Adrenal gland (tissue), 5 donors: ENCODE data around the gene HES7.

ENCODE experiments used
- POLR2A ChIP-seq, 2 donors: fragments of 450-650 bp; IDR thresholded peaks; one replicate each; pipeline ENCODE4 v1.6.1; 2017; ENCODE audit warnings: antibody characterized with exemption in 2 of 2, mild to moderate bottlenecking in 2 of 2, moderate library complexity in 1 of 2
- TF ChIP-seq, protein P1 (sequence below), 6 experiments: fragments of 450-650 bp in 4 of 6; fragments of 200-600 bp in 2 of 6; sonication (generic) in 1 of 6; IDR thresholded peaks; 1 replicate in 5 of 6; 2 replicates in 1 of 6; pipeline versions ENCODE4 v1.5.1 to v1.8.0; 2016 to 2021; ENCODE audit warnings: antibody characterized with exemption in 6 of 6, mild to moderate bottlenecking in 2 of 6, moderate library complexity in 1 of 6
- donor health status: DM: no; HTN: no; CAD: no.

DNA sequence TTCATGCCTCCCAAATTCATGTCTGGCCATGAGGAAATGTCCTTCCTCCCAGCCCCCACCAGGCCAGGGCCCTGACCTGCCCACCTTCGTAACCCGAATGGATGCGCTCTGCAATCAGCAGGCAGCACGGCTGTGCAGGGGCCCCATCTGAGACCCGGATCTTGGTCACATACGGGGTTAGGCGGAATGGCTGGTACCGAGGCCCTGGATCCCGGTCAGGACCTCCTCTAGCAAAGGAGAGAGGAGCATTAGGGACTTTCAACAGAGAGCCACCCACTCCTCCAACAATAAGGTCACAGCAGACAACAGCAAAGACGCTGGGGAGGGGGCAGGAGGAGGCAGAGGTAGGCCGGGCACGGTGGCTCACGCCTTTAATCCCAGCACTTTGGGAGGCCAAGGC lies 24.7 kb upstream of the HES7 start:
- TF ChIP-seq, protein P1, sequence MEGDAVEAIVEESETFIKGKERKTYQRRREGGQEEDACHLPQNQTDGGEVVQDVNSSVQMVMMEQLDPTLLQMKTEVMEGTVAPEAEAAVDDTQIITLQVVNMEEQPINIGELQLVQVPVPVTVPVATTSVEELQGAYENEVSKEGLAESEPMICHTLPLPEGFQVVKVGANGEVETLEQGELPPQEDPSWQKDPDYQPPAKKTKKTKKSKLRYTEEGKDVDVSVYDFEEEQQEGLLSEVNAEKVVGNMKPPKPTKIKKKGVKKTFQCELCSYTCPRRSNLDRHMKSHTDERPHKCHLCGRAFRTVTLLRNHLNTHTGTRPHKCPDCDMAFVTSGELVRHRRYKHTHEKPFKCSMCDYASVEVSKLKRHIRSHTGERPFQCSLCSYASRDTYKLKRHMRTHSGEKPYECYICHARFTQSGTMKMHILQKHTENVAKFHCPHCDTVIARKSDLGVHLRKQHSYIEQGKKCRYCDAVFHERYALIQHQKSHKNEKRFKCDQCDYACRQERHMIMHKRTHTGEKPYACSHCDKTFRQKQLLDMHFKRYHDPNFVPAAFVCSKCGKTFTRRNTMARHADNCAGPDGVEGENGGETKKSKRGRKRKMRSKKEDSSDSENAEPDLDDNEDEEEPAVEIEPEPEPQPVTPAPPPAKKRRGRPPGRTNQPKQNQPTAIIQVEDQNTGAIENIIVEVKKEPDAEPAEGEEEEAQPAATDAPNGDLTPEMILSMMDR (IDR thresholded peaks at IDR 0.05) = no peak
- no peak for TF ChIP-seq POLR2A (IDR thresholded peaks at IDR 0.05)
